Measurements from ENCODE around the gene GPC3.

Gene GPC3

GRCh38 chrX:133568109-133568508, 417.3 kb downstream of the GPC3 start:
- DNase-seq (ENCODE audit: low spot score): no peak

GRCh38 chrX:133566876-133567275, 418.5 kb downstream of the GPC3 start:
- DNase-seq (ENCODE audit: low spot score): no peak

- DNase-seq (ENCODE audit: low spot score): no peak
Observed at GRCh38 chrX:133563705-133564104, 421.7 kb downstream of the GPC3 start.

GRCh38 chrX:133561251-133561650, 424.1 kb downstream of the GPC3 start:
- DNase-seq (ENCODE audit: low spot score): no peak

GRCh38 chrX:133559909-133560308, 425.5 kb downstream of the GPC3 start:
- no peak for DNase-seq (ENCODE audit: low spot score)

- no peak for DNase-seq (ENCODE audit: low spot score)
Observed at GRCh38 chrX:133555782-133556458, 429.5 kb downstream of the GPC3 start.

GRCh38 chrX:133550665-133551485, 434.5 kb downstream of the GPC3 start:
- no peak for DNase-seq (ENCODE audit: low spot score)

GRCh38 chrX:133549295-133549933, 436.0 kb downstream of the GPC3 start:
- no peak for DNase-seq (ENCODE audit: low spot score)

- no peak for DNase-seq (ENCODE audit: low spot score)
Observed at GRCh38 chrX:133546441-133546840, 439.0 kb downstream of the GPC3 start.

GRCh38 chrX:133544778-133545177, 440.6 kb downstream of the GPC3 start:
- DNase-seq (ENCODE audit: low spot score): no peak

- no peak for DNase-seq (ENCODE audit: low spot score)
Observed at GRCh38 chrX:133544115-133544514, 441.3 kb downstream of the GPC3 start.

GRCh38 chrX:133543654-133544053, 441.7 kb downstream of the GPC3 start:
- no peak for DNase-seq (ENCODE audit: low spot score)

- no peak for DNase-seq (ENCODE audit: low spot score)
Observed at GRCh38 chrX:133542476-133542875, 442.9 kb downstream of the GPC3 start.

GRCh38 chrX:133541021-133541420, 444.4 kb downstream of the GPC3 start:
- no peak for DNase-seq (ENCODE audit: low spot score)

- no peak for DNase-seq (ENCODE audit: low spot score)
Observed at GRCh38 chrX:133538148-133538547, 447.2 kb downstream of the GPC3 start.

- no peak for DNase-seq (ENCODE audit: low spot score)
Observed at GRCh38 chrX:133537142-133537541, 448.3 kb downstream of the GPC3 start.

- DNase-seq (ENCODE audit: low spot score): no peak
Observed at GRCh38 chrX:133535066-133535465, 450.3 kb downstream of the GPC3 start.

- no peak for DNase-seq (ENCODE audit: low spot score)
Observed at GRCh38 chrX:133534172-133534571, 451.2 kb downstream of the GPC3 start.

GRCh38 chrX:133533249-133533648, 452.1 kb downstream of the GPC3 start:
- DNase-seq (ENCODE audit: low spot score): no peak

- DNase-seq (ENCODE audit: low spot score): no peak
Observed at GRCh38 chrX:133530960-133531359, 454.4 kb downstream of the GPC3 start.

- no peak for DNase-seq (ENCODE audit: low spot score)
Observed at GRCh38 chrX:133529578-133529977, 455.8 kb downstream of the GPC3 start.

GRCh38 chrX:133527825-133528224, 457.6 kb downstream of the GPC3 start:
- DNase-seq (ENCODE audit: low spot score): no peak

GRCh38 chrX:133527415-133527814, 458.0 kb downstream of the GPC3 start:
- DNase-seq (ENCODE audit: low spot score): no peak

Measured in SK-N-DZ (cell line).